ENCODE data around the gene PTP4A1.

PTP4A1 gene

DNA sequence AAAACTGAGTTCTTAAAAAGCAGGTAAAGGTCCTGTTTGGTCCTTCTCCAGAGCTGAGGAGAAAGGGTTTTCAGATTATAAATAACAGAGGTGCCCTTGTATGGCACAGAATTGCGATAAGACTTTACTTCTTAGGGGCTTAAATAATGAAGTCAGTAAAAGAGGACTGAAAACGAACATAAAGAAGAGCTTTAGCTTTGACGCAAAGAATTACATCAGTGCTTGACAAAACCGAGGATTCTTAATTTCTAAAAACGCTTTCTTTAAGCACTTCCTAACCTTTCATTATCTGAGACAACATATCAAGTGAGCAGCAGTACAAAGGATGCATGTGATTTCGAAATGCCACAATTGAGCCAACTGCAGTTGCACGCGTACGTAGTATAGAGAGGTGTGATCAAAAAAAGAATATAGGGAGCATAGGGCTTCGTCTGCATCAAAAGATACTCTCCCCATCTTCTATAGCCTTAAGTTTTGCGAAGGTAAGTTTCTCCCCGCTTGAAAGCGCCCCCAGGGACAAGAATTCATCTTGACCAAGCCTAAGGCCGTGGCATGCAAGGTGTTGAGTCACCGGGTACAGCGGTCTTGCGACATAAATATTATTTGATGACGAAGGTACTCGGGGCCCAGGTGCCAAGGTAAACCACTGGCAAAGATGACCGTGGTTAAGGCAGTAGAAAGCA, 778 bp upstream of the PTP4A1 start:
- no peak for TF ChIP-seq GATA3 (IDR thresholded peaks at IDR 0.05; ENCODE audit: low read depth, low read length)

DNA sequence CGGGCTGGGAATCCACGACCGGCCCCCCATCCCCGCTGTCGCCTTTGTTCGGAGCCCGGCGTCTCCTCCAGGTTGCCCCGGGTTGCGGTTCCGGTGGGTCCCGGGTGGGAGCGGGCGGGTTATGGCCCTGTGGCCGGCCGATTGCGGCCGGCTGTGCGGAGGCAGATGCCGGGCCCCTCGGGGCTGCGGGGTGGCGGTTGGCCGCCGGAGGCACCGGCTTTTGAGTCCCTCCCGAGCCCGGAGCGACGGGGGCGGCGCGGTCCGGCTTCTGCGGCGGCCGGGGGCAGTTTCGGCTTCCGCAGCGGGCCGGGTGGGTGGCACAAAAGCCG, 431 bp downstream of the PTP4A1 start:
- TF ChIP-seq GATA3 (IDR thresholded peaks at IDR 0.05; ENCODE audit: low read depth, low read length), result no peak
- no peak for TF ChIP-seq GATA2 (IDR thresholded peaks at IDR 0.05; ENCODE audit: low read depth, low read length)

GRCh38 chr6:63573076-63573898, 1.0 kb downstream of the PTP4A1 start:
- TF ChIP-seq GATA3 (IDR thresholded peaks at IDR 0.05; ENCODE audit: low read depth, low read length) (no peak), GATA2 (IDR thresholded peaks at IDR 0.05; ENCODE audit: low read depth, low read length) (no peak)

DNA sequence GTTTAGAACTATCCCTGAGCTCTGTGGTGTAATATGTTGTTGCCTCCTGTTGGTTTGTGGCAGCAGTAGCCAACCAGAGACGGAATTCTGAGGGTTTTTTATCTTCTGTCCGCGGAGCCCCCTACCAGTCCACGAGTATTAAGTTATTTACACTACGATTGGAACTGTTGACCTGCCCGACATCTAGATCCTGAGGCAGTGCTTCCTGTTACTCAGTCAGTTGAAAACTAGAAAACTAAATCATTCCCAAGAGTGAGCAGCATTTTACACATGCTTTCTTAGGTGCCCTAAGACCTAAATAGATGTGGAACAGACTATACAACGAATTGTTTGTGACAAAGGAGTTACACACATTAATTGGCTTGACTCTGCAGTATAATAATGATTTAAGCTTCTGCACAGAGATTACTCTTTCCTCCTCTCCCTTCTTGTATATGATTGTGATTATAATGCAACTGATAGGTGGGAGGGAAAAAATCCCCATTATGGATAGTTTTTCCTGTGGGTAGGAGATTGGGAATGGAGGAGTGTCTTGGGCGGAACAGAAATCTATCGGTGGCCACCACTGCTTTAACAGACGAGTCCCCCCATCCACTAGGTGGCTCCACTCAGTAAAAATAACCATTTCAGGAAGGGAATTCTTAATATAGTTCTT, 1.7 kb downstream of the PTP4A1 start:
- TF ChIP-seq GATA3 (IDR thresholded peaks at IDR 0.05; ENCODE audit: low read depth, low read length) (no peak), GATA2 (IDR thresholded peaks at IDR 0.05; ENCODE audit: low read depth, low read length) (no peak)

DNA sequence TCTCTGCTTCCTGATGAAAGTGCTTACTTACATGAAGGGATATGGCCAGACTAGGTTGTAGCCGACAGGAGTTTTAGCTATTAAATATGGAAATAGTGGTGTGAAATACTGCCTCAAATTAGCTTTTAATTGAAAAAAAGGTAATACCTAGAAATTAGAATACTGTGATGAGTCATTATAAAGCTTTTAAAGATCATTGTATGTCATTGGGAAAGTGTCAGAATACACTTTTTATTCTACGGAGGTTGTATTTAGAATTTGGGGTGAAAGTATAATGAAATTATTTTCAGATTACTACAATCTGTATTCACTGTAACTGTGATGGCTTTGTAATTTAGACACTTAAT, 2.2 kb downstream of the PTP4A1 start:
- no peak for TF ChIP-seq GATA2 (IDR thresholded peaks at IDR 0.05; ENCODE audit: low read depth, low read length)
- TF ChIP-seq GATA3 (IDR thresholded peaks at IDR 0.05; ENCODE audit: low read depth, low read length), result no peak

DNA sequence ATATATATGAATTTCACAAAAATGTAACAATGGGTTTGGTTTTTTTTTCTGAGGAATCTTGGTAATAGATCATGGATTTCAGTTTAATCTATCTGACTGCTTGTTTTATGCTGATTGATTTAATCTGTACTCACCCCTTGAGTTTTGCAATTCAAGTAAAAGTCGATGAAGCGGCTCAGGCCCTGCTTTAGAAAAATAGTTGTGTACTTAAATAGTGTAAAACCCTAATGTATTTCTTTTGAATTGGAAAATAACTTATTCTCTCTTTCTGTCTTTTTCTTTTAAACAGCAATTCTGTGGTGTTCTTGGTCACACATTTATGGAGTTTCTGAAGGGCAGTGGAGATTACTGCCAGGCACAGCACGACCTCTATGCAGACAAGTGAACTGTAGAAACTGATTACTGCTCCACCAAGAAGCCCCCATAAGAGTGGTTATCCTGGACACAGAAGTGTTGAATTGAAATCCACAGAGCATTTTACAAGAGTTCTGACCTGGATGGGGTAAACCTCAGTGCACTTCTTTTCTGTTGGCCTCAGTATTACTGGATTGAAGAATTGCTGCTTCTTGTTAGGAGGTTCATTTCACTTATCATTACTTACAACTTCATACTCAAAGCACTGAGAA, 4.0 kb downstream of the PTP4A1 start:
- TF ChIP-seq GATA3 (IDR thresholded peaks at IDR 0.05; ENCODE audit: low read depth, low read length) (no peak), GATA2 (IDR thresholded peaks at IDR 0.05; ENCODE audit: low read depth, low read length) (no peak)

- TF ChIP-seq GATA3 (IDR thresholded peaks at IDR 0.05; ENCODE audit: low read depth, low read length) (no peak), GATA2 (IDR thresholded peaks at IDR 0.05; ENCODE audit: low read depth, low read length) (no peak)
Measured at GRCh38 chr6:63576985-63577712, 4.9 kb downstream of the PTP4A1 start.

GRCh38 chr6:63578757-63579156, 6.5 kb downstream of the PTP4A1 start:
- TF ChIP-seq GATA3 (IDR thresholded peaks at IDR 0.05; ENCODE audit: low read depth, low read length) (no peak), GATA2 (IDR thresholded peaks at IDR 0.05; ENCODE audit: low read depth, low read length) (no peak)

GRCh38 chr6:63579937-63580703, 7.8 kb downstream of the PTP4A1 start:
- TF ChIP-seq GATA2 (IDR thresholded peaks at IDR 0.05; ENCODE audit: low read depth, low read length) (no peak), GATA3 (IDR thresholded peaks at IDR 0.05; ENCODE audit: low read depth, low read length) (no peak)

DNA sequence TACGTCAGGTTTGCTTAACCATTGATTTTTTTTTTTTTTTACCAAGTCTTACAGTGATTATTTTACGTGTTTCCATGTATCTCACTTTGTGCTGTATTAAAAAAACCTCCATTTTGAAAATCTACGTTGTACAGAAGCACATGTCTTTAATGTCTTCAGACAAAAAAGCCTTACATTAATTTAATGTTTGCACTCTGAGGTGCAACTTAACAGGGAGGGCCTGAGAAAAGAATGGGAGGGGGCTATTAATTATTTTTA, 8.4 kb downstream of the PTP4A1 start:
- TF ChIP-seq GATA3 (IDR thresholded peaks at IDR 0.05; ENCODE audit: low read depth, low read length), result no peak
- no peak for TF ChIP-seq GATA2 (IDR thresholded peaks at IDR 0.05; ENCODE audit: low read depth, low read length)

DNA sequence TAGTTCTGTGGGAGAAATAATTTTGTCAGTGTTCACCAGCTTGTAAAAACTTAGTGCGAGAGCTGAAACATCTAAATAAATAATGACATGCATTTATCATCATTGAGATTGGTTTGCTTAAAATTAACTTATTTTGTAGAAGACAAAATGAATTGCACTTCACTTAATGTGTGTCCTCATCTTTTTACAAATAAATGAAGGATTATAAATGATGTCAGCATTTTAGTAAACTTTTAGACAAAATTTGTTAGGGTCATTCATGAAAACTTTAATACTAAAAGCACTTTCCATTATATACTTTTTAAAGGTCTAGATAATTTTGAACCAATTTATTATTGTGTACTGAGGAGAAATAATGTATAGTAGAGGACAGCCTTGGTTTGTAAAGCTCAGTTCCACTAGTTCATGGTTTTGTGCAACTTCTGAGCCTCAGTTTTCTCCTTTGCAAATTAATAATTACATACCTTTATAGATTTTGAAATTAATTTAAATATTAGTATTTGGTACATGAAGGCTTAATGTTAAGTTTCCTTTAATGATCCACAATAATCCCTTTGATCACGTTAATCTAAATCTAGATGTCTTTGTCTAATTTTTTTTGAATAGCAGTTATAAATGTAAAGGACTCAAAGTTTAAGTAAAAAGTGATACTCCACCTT, 9.2 kb downstream of the PTP4A1 start:
- TF ChIP-seq GATA2 (IDR thresholded peaks at IDR 0.05; ENCODE audit: low read depth, low read length) (no peak), GATA3 (IDR thresholded peaks at IDR 0.05; ENCODE audit: low read depth, low read length) (no peak)

DNA sequence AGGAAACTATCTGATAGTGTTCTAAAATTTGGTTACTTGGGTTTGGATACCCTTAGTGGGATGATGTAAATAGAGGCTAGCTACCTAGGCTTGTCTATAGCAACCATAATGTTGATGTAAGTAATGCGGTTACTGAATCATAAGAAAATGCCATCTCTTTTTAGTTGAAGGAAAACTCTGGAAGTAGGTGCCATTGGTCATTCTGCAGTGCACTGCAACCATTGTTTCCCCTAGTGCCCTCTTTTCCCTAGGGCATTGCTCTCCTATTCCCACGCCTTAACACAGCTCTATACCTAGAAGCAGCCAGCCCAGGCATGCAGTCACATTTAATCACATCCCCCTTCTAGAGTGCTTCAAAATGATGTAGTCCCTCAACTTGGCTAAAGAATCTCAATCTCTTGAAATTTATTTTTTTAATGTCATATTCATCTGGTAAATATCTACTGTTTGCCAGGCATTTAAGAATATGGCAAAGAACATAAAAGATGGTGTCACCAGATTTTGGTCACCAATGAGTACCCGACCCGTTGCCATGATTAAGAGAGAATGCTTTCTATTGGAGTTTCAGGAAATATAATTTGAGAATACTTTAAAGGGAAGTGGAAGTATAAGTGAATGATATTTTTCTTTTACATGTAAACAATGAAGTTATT, 10.4 kb downstream of the PTP4A1 start:
- no peak for TF ChIP-seq GATA2 (IDR thresholded peaks at IDR 0.05; ENCODE audit: low read depth, low read length)
- no peak for TF ChIP-seq GATA3 (IDR thresholded peaks at IDR 0.05; ENCODE audit: low read depth, low read length)

- no peak for TF ChIP-seq GATA3 (IDR thresholded peaks at IDR 0.05; ENCODE audit: low read depth, low read length)
- TF ChIP-seq GATA2 (IDR thresholded peaks at IDR 0.05; ENCODE audit: low read depth, low read length), result no peak
Measured at GRCh38 chr6:63584125-63584514, 11.8 kb downstream of the PTP4A1 start.

All from SH-SY5Y (cell line).